Measurements from ENCODE around the gene SFTPB.
"Not testable (repeated sequence)": the region's sequence is repeated elsewhere in the genome, so short reads cannot be mapped to it uniquely, and the experiment has no call there.

The SFTPB gene

GRCh38 chr2:85668009-85668856 lies at the start of gene SFTPB:
SFTPB (minus strand) TSS chr2:85668199; CDS start chr2:85668183, 16 bp downstream.
- TF ChIP-seq, protein P1, sequence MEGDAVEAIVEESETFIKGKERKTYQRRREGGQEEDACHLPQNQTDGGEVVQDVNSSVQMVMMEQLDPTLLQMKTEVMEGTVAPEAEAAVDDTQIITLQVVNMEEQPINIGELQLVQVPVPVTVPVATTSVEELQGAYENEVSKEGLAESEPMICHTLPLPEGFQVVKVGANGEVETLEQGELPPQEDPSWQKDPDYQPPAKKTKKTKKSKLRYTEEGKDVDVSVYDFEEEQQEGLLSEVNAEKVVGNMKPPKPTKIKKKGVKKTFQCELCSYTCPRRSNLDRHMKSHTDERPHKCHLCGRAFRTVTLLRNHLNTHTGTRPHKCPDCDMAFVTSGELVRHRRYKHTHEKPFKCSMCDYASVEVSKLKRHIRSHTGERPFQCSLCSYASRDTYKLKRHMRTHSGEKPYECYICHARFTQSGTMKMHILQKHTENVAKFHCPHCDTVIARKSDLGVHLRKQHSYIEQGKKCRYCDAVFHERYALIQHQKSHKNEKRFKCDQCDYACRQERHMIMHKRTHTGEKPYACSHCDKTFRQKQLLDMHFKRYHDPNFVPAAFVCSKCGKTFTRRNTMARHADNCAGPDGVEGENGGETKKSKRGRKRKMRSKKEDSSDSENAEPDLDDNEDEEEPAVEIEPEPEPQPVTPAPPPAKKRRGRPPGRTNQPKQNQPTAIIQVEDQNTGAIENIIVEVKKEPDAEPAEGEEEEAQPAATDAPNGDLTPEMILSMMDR (IDR thresholded peaks at IDR 0.05; ENCODE audit: low read depth, low read length, missing control alignments) = no peak
- no peak for DNase-seq (ENCODE audit: low read depth)
- no peak within 1 kb of the TSS for H3K4me3 ChIP-seq (ENCODE audit: low read depth, low read length)

- DNase-seq (ENCODE audit: low read depth) = no peak
- TF ChIP-seq, protein P1 (IDR thresholded peaks at IDR 0.05; ENCODE audit: low read depth, low read length, missing control alignments) = no peak
- no peak overlapping the region for H3K4me3 ChIP-seq (ENCODE audit: low read depth, low read length)
Observed at GRCh38 chr2:85717308-85718008, 49.5 kb upstream of the SFTPB start.

DNA sequence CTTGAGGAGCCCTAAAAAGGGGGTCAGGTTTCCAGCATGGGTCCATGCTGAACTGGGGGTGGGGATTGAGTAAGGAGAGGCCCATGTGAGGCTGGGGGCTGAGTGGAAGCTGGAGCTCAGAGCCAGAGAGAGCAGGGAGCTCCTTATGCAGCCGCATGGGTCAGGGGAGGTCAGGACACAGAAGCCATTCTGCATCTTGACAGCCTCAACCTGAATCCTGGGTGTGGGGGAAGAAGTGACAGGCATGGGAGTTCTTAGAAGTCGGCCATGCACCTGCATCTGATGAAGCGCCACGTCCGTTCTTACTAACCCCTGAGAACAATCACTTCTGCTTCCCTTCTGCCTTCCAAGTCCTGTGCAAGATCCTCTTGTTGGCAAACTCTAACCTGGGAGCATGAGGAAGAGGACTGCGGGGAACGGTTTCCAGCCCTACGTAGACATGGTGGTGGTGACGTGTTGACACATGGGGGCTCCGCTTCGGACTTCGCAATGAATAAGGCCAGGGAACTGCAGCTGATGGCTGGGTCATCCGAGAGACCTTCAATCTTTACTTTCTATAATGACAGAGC lies 48.4 kb upstream of the SFTPB start:
- no peak overlapping the region for H3K4me3 ChIP-seq (ENCODE audit: low read depth, low read length)
- no peak for DNase-seq (ENCODE audit: low read depth)
- TF ChIP-seq, protein P1 (IDR thresholded peaks at IDR 0.05; ENCODE audit: low read depth, low read length, missing control alignments) = no peak

DNA sequence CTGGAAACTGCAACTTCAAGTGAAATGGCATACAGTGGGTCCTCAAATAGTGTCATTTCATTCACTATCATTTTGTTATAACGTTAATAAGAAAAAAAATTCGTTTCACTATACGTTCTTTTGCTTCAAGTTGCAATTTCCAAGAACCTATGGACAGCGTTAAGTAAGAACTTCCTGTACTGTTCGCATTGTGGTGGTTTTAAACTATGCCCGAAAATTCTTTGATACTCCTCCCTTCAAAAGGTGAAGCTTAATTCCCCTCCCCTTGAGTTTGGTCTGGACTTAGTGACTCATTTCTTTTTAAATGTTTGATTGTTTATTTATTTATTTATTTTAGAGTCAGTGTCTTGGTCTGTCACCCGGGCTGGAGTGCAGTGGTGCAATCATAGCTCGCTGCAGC lies 46.8 kb upstream of the SFTPB start:
- TF ChIP-seq, protein P1 (IDR thresholded peaks at IDR 0.05; ENCODE audit: low read depth, low read length, missing control alignments) = no peak
- DNase-seq (ENCODE audit: low read depth) = no peak
- no peak overlapping the region for H3K4me3 ChIP-seq (ENCODE audit: low read depth, low read length)

DNA sequence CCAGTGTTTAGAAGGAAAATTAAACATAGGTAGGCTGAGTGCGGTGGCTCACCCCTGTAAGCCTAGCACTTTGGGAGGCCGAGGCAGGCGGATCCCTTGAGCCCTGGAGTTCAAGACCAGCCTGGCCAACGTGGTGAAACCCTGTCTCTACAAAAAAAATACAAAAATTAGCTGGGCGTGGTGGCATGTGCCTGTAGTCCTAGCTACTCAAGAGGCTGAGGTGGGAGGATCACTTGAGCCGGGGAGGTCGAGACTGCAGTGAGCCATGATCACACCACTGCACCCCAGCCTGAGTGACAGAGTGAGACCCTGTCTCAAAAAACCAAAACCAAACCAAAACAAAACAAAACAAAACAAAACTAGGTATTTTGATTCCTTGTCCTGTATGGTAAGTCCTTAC lies 46.4 kb upstream of the SFTPB start:
- not testable (repeated sequence) for H3K4me3 ChIP-seq (ENCODE audit: low read depth, low read length); DNase-seq (ENCODE audit: low read depth)

- DNase-seq (ENCODE audit: low read depth) = no peak
- no peak overlapping the region for H3K4me3 ChIP-seq (ENCODE audit: low read depth, low read length)
- TF ChIP-seq, protein P1 (IDR thresholded peaks at IDR 0.05; ENCODE audit: low read depth, low read length, missing control alignments) = no peak
Observed at GRCh38 chr2:85713836-85714235, 45.8 kb upstream of the SFTPB start.

DNA sequence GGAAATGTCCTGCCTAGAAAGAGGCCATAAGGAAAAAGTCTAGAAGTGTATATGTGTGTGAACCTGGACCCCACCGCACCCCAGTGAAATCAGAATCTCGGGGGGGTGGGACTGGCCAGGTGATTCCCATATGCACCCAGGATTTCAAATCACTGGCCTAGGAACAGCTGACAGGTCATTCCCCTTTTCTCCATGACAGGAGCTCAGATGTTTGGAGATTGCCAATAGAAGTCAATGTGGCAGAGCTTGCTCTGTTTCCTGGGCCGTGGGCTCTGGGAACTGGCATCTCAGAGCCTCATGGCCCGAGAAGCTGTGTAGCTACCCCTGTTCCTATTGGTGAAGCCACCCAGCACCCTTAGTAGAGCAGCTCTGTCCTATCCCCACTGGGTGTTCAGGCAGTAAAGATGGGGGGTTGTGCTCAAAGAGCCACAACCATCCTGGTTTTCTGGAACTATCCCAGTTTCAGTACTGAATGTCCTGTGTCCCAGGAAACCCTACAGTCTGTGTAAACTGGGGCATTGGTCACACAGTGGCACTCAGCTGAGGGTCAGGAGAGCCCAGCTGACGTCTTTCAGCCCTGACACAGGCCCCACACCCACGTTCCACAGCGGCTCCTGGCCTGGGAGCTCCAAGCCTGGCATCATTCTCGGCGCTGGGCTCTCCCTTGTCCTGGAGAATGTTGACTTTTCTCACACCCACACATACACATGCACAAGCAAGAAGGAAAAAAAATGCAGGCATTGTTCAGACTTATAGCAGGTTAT lies 45.0 kb upstream of the SFTPB start:
- TF ChIP-seq, protein P1 (IDR thresholded peaks at IDR 0.05; ENCODE audit: low read depth, low read length, missing control alignments) = no peak
- DNase-seq (ENCODE audit: low read depth) = no peak
- H3K4me3 ChIP-seq (ENCODE audit: low read depth, low read length) = no peak overlapping the region
